ENCODE measurements around the gene C22orf39. TPM values are rescaled to one million over a fixed set of nuclear protein-coding genes. Genes with fewer than 3 reads are reported as not detected.

C22orf39 gene
- total RNA-seq, 1 experiment from 2014 or later, result 19.3 TPM

DNA sequence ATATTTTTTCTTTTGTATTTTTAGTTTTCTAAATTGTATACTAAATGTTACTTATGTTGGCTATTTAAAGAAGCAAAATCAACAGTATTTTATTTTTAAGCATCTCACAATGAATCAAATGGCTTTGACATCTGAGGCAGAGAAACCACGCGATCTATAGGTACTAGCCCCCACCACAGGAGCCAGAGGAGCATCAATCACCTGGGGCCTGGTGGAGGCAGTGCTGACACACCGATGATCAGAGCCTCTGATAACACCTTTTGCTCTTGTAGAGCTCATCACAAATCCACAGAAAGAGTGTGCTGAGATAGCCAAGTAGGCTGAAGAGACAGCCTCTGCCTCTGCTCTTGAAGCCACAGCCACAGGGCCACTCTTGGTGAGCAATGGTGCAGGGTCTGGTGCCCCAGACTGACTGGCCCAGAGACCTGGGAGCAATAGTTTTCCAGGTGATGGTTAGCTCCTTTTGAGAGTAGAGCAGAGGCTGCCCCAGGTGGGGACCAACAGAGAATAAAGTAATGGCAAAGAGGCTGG is 41.2 kb downstream of the C22orf39 start:
- Histone ChIP-seq H3K4me1 (ENCODE audit: insufficient read depth, low read length) (no peaks in the 10 kb centered on the region), H2BK120ac (ENCODE audit: low read depth, low read length, poor library complexity, severe bottlenecking) (no peak overlapping the region), H3K56ac (ENCODE audit: insufficient read length, low read depth, low read length) (no peak overlapping the region), H3K9ac (ENCODE audit: extremely low read depth, insufficient read length, low read length) (no peak overlapping the region), H3T11ph (ENCODE audit: low read length) (no peak overlapping the region), H3K27me3 (ENCODE audit: insufficient read depth, low read length) (no peaks in the 10 kb centered on the region), H2AFZ (ENCODE audit: low read length) (no peak overlapping the region), H2BK5ac (ENCODE audit: insufficient read length, low read length) (no peak overlapping the region), H3K23ac (ENCODE audit: insufficient read length, low read depth, low read length) (no peak overlapping the region), H3K4me2 (ENCODE audit: insufficient read depth, insufficient read length, low read length) (no peak overlapping the region), H4K20me1 (ENCODE audit: control insufficient read depth, insufficient read depth, insufficient read length) (no peaks in the 10 kb centered on the region), H2BK12ac (ENCODE audit: insufficient read length, low read depth, low read length) (no peak overlapping the region), H2AK5ac (ENCODE audit: insufficient read length, low read length) (no peak overlapping the region), H3K79me1 (ENCODE audit: insufficient read depth, low read depth, low read length, poor library complexity, severe bottlenecking) (no peaks in the 10 kb centered on the region), H3K9me3 (ENCODE audit: control insufficient read depth, low read depth, low read length) (no peaks in the 10 kb centered on the region), H3K14ac (ENCODE audit: insufficient read depth, low read length) (no peak overlapping the region), H2BK20ac (ENCODE audit: low read depth, low read length, poor library complexity, severe bottlenecking) (no peak overlapping the region), H3K23me2 (ENCODE audit: insufficient read length, low read depth, low read length, poor library complexity, severe bottlenecking) (no peaks in the 10 kb centered on the region), H3K18ac (ENCODE audit: insufficient read length, low read depth, low read length) (no peak overlapping the region), H4K8ac (replicated peaks; ENCODE audit: insufficient read length, low read depth, low read length) (no peak overlapping the region), H3K4ac (ENCODE audit: low read depth, low read length) (no peak overlapping the region), H4K91ac (ENCODE audit: insufficient read length, low read depth, low read length) (no peak overlapping the region), H3K27ac (ENCODE audit: insufficient read length, low read depth, low read length) (no peak overlapping the region), H3K79me2 (ENCODE audit: insufficient read depth, low read length) (no peaks in the 10 kb centered on the region; the same call in 1 of the 2 replicates), H4K5ac (ENCODE audit: insufficient read length, low read depth, low read length) (no peak overlapping the region), H2BK15ac (ENCODE audit: low read depth, low read length) (no peak overlapping the region)
- H3K27me3 Mint-ChIP-seq (ENCODE audit: low read depth), result no peaks in the 10 kb centered on the region
- no CpG with 5 or more reads among the region's 3 CpGs for WGBS (ENCODE audit: extremely low coverage, insufficient read length, low lambda C conversion rate)
- no peak for DNase-seq
- H3K4me3 Mint-ChIP-seq, result no peak overlapping the region; a peak in 1 of 5 replicates
- H3K27ac Mint-ChIP-seq, result no peak overlapping the region; a peak in 2 of 7 replicates
- H3K4me1 Mint-ChIP-seq, result no peaks in the 10 kb centered on the region
- no peak for TF ChIP-seq CTCF (conservative IDR thresholded peaks at IDR 0.05)
- H3K36me3 Mint-ChIP-seq (ENCODE audit: insufficient read depth in 1 of 3, low read depth in 3 of 3), result peaks cover 37 to 73% (median 51%) of the 10 kb centered on the region in 3 experiments; a peak in 6 of 7 replicates
- H3K9me3 Mint-ChIP-seq, result no peaks in the 10 kb centered on the region

Data from H9 (cell line).